ENCODE results near the gene PRKCH. TPM values are rescaled to one million over a fixed set of nuclear protein-coding genes. Genes with fewer than 3 reads are reported as not detected.

Gene PRKCH
- total and polyA plus RNA-seq, 9 of the 15 experiments (the other 6 are each of a cell fraction or from before 2014, with no cell fraction given), result 0.61 to 4.4 (median 4.0) TPM

DNA sequence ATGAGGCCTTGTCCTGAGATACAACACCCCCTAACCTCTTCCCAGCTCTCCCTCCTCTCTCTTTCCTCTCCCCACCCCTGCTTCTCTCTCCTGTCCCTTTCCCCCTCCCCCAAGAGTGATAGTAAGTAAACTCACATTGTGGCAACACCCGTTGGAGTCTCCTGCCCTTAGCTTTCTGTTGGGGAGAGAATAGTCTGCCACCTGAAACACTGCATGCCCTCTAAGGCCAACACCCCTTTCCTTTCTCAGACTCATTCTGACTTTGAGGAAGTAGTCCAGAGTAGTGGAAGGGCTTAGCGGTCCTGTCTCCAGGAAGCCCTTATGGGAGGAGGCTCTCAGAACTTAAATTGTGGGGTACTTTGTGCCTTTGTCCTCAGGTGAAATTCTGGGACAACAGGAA lies 95.2 kb downstream of the PRKCH start (continued):
- TF ChIP-seq, protein P1, sequence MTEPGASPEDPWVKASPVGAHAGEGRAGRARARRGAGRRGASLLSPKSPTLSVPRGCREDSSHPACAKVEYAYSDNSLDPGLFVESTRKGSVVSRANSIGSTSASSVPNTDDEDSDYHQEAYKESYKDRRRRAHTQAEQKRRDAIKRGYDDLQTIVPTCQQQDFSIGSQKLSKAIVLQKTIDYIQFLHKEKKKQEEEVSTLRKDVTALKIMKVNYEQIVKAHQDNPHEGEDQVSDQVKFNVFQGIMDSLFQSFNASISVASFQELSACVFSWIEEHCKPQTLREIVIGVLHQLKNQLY (CRISPR knock-in tag; conservative IDR thresholded peaks at IDR 0.05), result no peak
- TF ChIP-seq ZNF780A (CRISPR knock-in tag; IDR thresholded peaks at IDR 0.05) (no peak), NR2C2 (CRISPR knock-in tag; IDR thresholded peaks at IDR 0.05) (no peak), NR2C2 (tag; IDR thresholded peaks at IDR 0.05) (no peak), ZNF431 (CRISPR knock-in tag; IDR thresholded peaks at IDR 0.05) (no peak), TGIF2 (CRISPR knock-in tag; IDR thresholded peaks at IDR 0.05) (no peak), HMG20B (CRISPR knock-in tag; IDR thresholded peaks at IDR 0.05) (no peak), SRSF7 (optimal IDR thresholded peaks at IDR 0.05; ENCODE audit: low read depth, low read length) (no peak), NCOA1 (IDR thresholded peaks at IDR 0.05; ENCODE audit: low read depth) (no peak), CBFA2T2 (conservative IDR thresholded peaks at IDR 0.05) (no peak), POLR3G (IDR thresholded peaks at IDR 0.05; ENCODE audit: extremely low read depth, insufficient read length, insufficient replicate concordance) (no peak)
- TF ChIP-seq, protein P2, sequence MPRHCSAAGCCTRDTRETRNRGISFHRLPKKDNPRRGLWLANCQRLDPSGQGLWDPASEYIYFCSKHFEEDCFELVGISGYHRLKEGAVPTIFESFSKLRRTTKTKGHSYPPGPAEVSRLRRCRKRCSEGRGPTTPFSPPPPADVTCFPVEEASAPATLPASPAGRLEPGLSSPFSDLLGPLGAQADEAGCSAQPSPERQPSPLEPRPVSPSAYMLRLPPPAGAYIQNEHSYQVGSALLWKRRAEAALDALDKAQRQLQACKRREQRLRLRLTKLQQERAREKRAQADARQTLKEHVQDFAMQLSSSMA (CRISPR knock-in tag; IDR thresholded peaks at IDR 0.05), result no peak

DNA sequence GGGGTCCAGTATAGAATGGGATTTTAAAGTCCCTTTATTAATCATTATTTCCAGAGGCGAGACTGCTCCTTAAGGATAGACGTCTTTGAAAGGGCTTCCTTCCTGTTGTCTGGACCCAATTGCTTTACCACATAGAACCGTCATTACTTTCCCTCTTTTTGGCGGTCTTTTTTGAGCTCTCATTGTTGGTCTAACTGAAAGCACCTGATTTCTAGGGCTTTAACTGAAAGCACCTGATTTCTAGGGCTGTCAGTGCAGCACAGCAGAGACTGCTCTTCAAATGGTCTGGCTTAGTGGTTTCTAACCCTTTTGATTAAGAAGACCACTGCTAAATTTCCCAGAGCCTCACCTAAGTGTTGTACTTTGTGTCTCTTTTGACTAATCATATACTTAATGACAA lies 95.8 kb downstream of the PRKCH start:
- no peaks in the 10 kb centered on the region for H3K9me3 ChIP-seq (replicated peaks; ENCODE audit: control insufficient read depth, insufficient read depth, low read depth, low read length)
- H3K4me2 ChIP-seq (ENCODE audit: insufficient read depth, low read length), result no peak overlapping the region
- WGBS (ENCODE audit: insufficient coverage, low coverage, missing lambda C conversion rate), result 18% methylated on average over 4 of the region's 4 CpGs
- no peak overlapping the region for H3K4me3 ChIP-seq
- H4K20me1 ChIP-seq (replicated peaks; ENCODE audit: control insufficient read depth, insufficient read depth, low read length), result no peaks in the 10 kb centered on the region
- H3K9ac ChIP-seq (ENCODE audit: insufficient read depth in 1 of 2, low read depth in 2 of 2, low read length in 2 of 2), result no peak overlapping the region
- POLR2A ChIA-PET, result no interaction called here
- CTCF ChIA-PET (ENCODE audit: low intra/inter-chr PET ratio), result no interaction called here
- no TSS peak for BruUV-seq (replicated peaks)
- DNase-seq (ENCODE audit: extremely low read depth in 1 of 4, low spot score in 3 of 4) (no peak), FAIRE-seq (no peak), ATAC-seq (no peak)
- H3K36me3 ChIP-seq (ENCODE audit: control insufficient read depth, insufficient read depth, low read length), result no peaks in the 10 kb centered on the region
- no peaks in the 10 kb centered on the region for H3K27me3 ChIP-seq (ENCODE audit: control insufficient read depth in 2 of 2, insufficient read depth in 2 of 2, low read length in 2 of 2)
- no peaks in the 10 kb centered on the region for H3K9me1 ChIP-seq (ENCODE audit: control insufficient read depth, insufficient read depth, low read length)
- in situ Hi-C loops (cut with MboI) (no loop called here), intact Hi-C loops (cut with micrococcal nuclease) (no loop called here)
- H3K79me2 ChIP-seq (ENCODE audit: control insufficient read depth, insufficient read depth, low read length), result no peaks in the 10 kb centered on the region
- peaks cover 0 to 2% of the 10 kb centered on the region in 2 experiments; a peak in 3 of 5 replicates for H3K4me1 ChIP-seq (replicated peaks in 1 of 2; ENCODE audit: control insufficient read depth in 2 of 2, insufficient read depth in 2 of 2, low read length in 2 of 2)
- no peak overlapping the region for H3K27ac ChIP-seq (ENCODE audit: extremely low read depth, low read depth, low read length)
- no peak overlapping the region for H2AFZ ChIP-seq (ENCODE audit: low read depth, low read length)
- no peak for TF ChIP-seq CREBBP (IDR thresholded peaks at IDR 0.05; ENCODE audit: low read depth, low read length)
- no peak for TF ChIP-seq DACH1 (IDR thresholded peaks at IDR 0.05; ENCODE audit: partially characterized antibody)
- no peak for TF ChIP-seq LARP7 (IDR thresholded peaks at IDR 0.05)
- TF ChIP-seq ELF1 (tag; IDR thresholded peaks at IDR 0.05), result no peak
- no peak for TF ChIP-seq DPF2 (IDR thresholded peaks at IDR 0.05)
- TF ChIP-seq, protein P3, sequence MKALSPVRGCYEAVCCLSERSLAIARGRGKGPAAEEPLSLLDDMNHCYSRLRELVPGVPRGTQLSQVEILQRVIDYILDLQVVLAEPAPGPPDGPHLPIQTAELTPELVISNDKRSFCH (CRISPR knock-in tag; IDR thresholded peaks at IDR 0.05), result no peak
- TF ChIP-seq, protein P3 (tag; IDR thresholded peaks at IDR 0.05), result no peak
- TF ChIP-seq ZNF644 (tag; IDR thresholded peaks at IDR 0.05; ENCODE audit: low read depth), result no peak
- no peak for TF ChIP-seq ZNF408 (CRISPR knock-in tag; IDR thresholded peaks at IDR 0.05; ENCODE audit: low read depth)
- TF ChIP-seq, protein P4, sequence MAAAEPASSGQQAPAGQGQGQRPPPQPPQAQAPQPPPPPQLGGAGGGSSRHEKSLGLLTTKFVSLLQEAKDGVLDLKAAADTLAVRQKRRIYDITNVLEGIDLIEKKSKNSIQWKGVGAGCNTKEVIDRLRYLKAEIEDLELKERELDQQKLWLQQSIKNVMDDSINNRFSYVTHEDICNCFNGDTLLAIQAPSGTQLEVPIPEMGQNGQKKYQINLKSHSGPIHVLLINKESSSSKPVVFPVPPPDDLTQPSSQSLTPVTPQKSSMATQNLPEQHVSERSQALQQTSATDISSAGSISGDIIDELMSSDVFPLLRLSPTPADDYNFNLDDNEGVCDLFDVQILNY (CRISPR knock-in tag; IDR thresholded peaks at IDR 0.05), result no peak
